Measurements from ENCODE around the gene SNX9.
"Not testable (repeated sequence)": the region's sequence is repeated elsewhere in the genome, so short reads cannot be mapped to it uniquely, and the experiment has no call there.

Gene SNX9

DNA sequence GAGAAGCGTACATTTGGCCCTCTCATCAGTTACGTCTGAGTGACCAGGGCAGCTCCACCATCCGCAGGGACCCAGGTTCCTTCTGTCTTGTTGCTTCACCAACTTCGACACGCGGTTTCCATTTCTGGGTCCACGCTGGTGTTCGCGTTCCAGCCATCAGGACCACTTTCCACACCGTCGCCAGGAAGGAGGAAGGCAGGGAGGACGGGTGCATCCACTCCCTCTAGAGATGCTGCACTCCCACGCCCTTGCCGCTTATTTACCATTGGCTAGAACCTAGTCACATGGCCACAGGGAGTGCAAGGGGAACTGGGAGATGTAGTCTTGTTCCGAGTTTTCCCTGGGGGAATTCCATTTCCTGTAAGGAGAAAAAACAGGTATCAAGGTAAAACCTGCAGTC is 33.2 kb upstream of the SNX9 start:
- TF ChIP-seq, protein P1, sequence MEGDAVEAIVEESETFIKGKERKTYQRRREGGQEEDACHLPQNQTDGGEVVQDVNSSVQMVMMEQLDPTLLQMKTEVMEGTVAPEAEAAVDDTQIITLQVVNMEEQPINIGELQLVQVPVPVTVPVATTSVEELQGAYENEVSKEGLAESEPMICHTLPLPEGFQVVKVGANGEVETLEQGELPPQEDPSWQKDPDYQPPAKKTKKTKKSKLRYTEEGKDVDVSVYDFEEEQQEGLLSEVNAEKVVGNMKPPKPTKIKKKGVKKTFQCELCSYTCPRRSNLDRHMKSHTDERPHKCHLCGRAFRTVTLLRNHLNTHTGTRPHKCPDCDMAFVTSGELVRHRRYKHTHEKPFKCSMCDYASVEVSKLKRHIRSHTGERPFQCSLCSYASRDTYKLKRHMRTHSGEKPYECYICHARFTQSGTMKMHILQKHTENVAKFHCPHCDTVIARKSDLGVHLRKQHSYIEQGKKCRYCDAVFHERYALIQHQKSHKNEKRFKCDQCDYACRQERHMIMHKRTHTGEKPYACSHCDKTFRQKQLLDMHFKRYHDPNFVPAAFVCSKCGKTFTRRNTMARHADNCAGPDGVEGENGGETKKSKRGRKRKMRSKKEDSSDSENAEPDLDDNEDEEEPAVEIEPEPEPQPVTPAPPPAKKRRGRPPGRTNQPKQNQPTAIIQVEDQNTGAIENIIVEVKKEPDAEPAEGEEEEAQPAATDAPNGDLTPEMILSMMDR (conservative IDR thresholded peaks at IDR 0.05; ENCODE audit: low read depth), result no peak
- H3K27ac ChIP-seq, result no peak overlapping the region
- POLR2A ChIA-PET (ENCODE audit: low non-redundant PET), result no interaction called here
- DNase-seq (ENCODE audit: low spot score), result peak; percentile 42
- CTCF ChIA-PET, result no interaction called here

DNA sequence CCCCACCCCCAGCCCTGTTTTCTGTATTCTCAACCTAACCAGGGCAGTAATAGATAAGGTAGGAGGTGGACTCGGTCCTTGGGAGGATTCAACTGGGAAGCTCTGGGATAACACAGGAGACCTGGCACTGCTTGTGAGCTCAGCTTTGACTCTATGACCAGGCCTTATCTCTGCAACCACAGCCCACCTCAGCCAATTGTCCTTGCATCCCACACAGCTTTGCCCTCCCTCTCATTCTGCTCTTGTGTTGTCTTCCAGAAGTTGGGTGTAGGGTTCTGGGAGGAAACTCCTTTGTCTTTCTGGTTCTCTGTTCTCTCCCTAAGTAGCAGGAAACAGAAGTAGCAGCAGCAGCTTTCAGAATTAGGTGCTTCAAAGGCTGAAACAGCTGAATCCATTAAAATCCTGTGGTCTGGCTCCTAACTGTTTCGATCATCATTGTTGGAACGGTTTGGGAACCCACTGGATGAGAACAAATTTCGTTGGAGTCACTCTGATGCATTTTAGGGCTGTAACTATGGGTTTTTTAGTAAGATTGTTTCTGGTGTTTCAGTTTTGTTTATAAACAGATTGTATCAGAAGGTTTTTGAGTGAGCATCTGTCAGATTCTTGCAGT is 32.4 kb upstream of the SNX9 start:
- CTCF ChIA-PET, result interaction anchor here (0.5 kb wide), 1 partner anchor 1370 kb away, joined by 3 read pairs; no protein-coding TSS in a partner anchor
- DNase-seq (ENCODE audit: low spot score), result no peak
- TF ChIP-seq, protein P1 (conservative IDR thresholded peaks at IDR 0.05; ENCODE audit: low read depth), result no peak
- H3K27ac ChIP-seq, result no peak overlapping the region
- POLR2A ChIA-PET (ENCODE audit: low non-redundant PET), result no interaction called here

DNA sequence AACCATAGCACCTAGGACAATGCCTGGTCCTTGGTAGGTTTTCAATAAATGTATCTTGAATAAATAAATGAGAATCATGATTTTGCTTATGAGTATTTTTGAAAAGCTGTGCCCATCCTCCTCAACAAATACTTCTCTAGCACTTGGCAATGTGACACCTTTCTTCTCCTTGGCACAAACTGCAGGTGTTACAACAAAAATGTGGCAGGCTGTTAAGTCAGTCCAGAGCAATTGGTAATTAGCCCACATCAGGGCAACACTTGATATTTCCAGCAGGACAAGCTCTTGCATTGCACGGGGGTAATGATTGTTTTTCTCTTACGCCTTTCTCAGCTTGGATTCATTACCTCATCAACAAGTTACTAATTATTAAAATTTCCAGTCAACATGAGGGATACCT is 31.6 kb upstream of the SNX9 start:
- ChIA-PET POLR2A (ENCODE audit: low non-redundant PET) (no interaction called here), CTCF (interaction anchor here (0.6 kb wide), 1 partner anchor 20 kb away, joined by 3 read pairs; no protein-coding TSS in a partner anchor)
- no peak overlapping the region for H3K27ac ChIP-seq
- DNase-seq (ENCODE audit: low spot score), result no peak
- TF ChIP-seq, protein P1 (conservative IDR thresholded peaks at IDR 0.05; ENCODE audit: low read depth), result no peak

GRCh38 chr6:157792671-157793070 is 30.4 kb upstream of the SNX9 start:
- TF ChIP-seq, protein P1 (conservative IDR thresholded peaks at IDR 0.05; ENCODE audit: low read depth), result no peak
- POLR2A ChIA-PET (ENCODE audit: low non-redundant PET), result no interaction called here
- CTCF ChIA-PET, result no interaction called here

GRCh38 chr6:157794012-157794411 is 29.0 kb upstream of the SNX9 start:
- H3K27ac ChIP-seq; DNase-seq (ENCODE audit: low spot score); CTCF ChIA-PET: not testable (repeated sequence)
- POLR2A ChIA-PET (ENCODE audit: low non-redundant PET), result interaction anchor here (0.7 kb wide), 1 partner anchor 986 kb away, joined by 3 read pairs; no protein-coding TSS in a partner anchor

More at GRCh38 chr6:157792671-157793070, 30.4 kb upstream of the SNX9 start:
- DNase-seq (ENCODE audit: low spot score), result no peak
- no peak overlapping the region for H3K27ac ChIP-seq

DNA sequence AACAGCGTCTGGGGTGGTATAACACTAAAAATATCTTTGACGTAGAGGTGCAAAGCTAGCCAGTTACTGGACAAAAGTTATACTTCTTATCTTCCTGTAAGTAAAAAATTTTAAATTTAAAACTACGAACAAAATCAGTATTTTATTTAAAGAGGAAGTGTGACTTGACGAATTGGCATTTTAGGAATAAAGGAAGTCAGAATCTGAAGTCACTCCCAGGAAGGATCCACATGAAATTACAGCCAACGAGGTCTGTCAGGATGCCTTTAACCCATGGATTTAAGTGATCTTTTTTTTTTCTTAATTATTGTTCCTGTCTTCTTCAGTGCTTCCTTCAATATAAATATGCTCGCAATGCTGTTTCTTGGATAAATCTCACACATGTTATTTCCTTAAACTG is 27.2 kb upstream of the SNX9 start:
- ChIA-PET POLR2A (ENCODE audit: low non-redundant PET) (no interaction called here), CTCF (no interaction called here)
- no peak for DNase-seq (ENCODE audit: low spot score)
- TF ChIP-seq, protein P1 (conservative IDR thresholded peaks at IDR 0.05; ENCODE audit: low read depth), result no peak
- H3K27ac ChIP-seq, result no peak overlapping the region

DNA sequence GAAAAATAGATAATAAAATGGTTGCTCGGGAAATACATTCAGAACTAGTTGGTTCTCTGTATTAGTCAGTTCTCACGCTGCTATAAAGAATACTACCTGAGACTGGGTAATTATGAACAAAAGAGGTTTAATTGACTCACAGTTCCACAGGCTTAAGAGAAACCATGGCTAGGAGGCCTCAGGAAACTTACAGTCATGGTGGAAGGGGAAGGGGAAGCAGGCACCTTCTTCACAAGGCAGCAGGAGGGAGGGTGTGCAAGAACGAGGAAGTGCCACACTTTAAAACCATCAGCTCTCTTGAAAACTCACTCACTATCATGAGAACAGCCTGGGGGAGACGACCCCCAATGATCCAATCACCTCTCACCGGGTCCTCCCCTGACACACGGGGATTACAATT is 24.2 kb upstream of the SNX9 start:
- POLR2A ChIA-PET (ENCODE audit: low non-redundant PET), result no interaction called here
- no peak overlapping the region for H3K27ac ChIP-seq
- TF ChIP-seq, protein P1 (conservative IDR thresholded peaks at IDR 0.05; ENCODE audit: low read depth), result no peak
- CTCF ChIA-PET, result no interaction called here
- no peak for DNase-seq (ENCODE audit: low spot score)

- POLR2A ChIA-PET (ENCODE audit: low non-redundant PET); H3K27ac ChIP-seq; DNase-seq (ENCODE audit: low spot score); CTCF ChIA-PET: not testable (repeated sequence)
Measured at GRCh38 chr6:157799561-157799960, 23.5 kb upstream of the SNX9 start.

All from RWPE1 (cell line).